ENCODE measurements around the gene NDOR1. TPM values are rescaled to one million over a fixed set of nuclear protein-coding genes. Genes with fewer than 3 reads are reported as not detected.

The NDOR1 gene
- total RNA-seq, 5 donors from 2014 or later (not counting 1 experiment from before 2014, with no cell fraction given), result 27.6 to 46.7 (median 45.4) TPM

GRCh38 chr9:137176302-137177182 is 29.0 kb upstream of the NDOR1 start:
- Histone ChIP-seq H3K36me3 (ENCODE audit: control insufficient read depth in 2 of 2, extremely low read depth in 1 of 2, insufficient read depth in 1 of 2, low read length in 1 of 2) (peaks cover 21 to 34% of the 10 kb centered on the region in 2 donors), H3K4me1 (ENCODE audit: control insufficient read depth in 1 of 2, extremely low read depth in 1 of 2, insufficient read depth in 2 of 2, low read length in 2 of 2) (peaks cover 0 to 18% of the 10 kb centered on the region in 2 experiments), H3K4me3 (ENCODE audit: control insufficient read depth in 1 of 2, extremely low read depth in 1 of 2, low read length in 1 of 2) (no peak overlapping the region), H3K27me3 (replicated peaks in 1 of 2; ENCODE audit: control insufficient read depth in 2 of 2, extremely low read depth in 1 of 2, insufficient read depth in 2 of 2, low read length in 1 of 2) (peaks cover 0 to 29% of the 10 kb centered on the region in 2 experiments), H3K9me3 (no peaks in the 10 kb centered on the region), H3K27ac (ENCODE audit: low read length) (no peak overlapping the region)
- peaks cover 0 to 2% of the 10 kb centered on the region in 2 donors for H3K27me3 Mint-ChIP-seq
- H3K27ac Mint-ChIP-seq, result no peak overlapping the region
- peak; percentile 34 to 54 (median 48) for ATAC-seq (replicated peaks in 1 of 4)
- H3K4me1 Mint-ChIP-seq, result peaks cover 0 to 2% (median 0%) of the 10 kb centered on the region in 3 donors
- DNase-seq, result peak in 7 of 35 experiments; percentile 8 to 51 (median 19)
- POLR2A ChIA-PET, result interaction anchor here in 1 of 2 donors (0.5 kb wide), 1 partner anchor 57 kb away, joined by 3 read pairs; no protein-coding TSS in a partner anchor
- peaks cover under 1% of the 10 kb centered on the region for H3K36me3 Mint-ChIP-seq
- no peaks in the 10 kb centered on the region for H3K9me3 Mint-ChIP-seq
- no peak overlapping the region for H3K4me3 Mint-ChIP-seq
- WGBS (ENCODE audit: insufficient coverage), result 70% methylated on average over 13 of the region's 17 CpGs
- CTCF ChIA-PET, result no interaction called here

GRCh38 chr9:137178201-137178938 is 27.1 kb upstream of the NDOR1 start:
- no peaks in the 10 kb centered on the region for H3K4me1 Mint-ChIP-seq
- Histone ChIP-seq H3K27me3 (replicated peaks in 1 of 2; ENCODE audit: control insufficient read depth in 2 of 2, extremely low read depth in 1 of 2, insufficient read depth in 2 of 2, low read length in 1 of 2) (peaks cover 0 to 11% of the 10 kb centered on the region in 2 experiments), H3K4me1 (ENCODE audit: control insufficient read depth in 1 of 2, extremely low read depth in 1 of 2, insufficient read depth in 2 of 2, low read length in 2 of 2) (peaks cover 0 to 18% of the 10 kb centered on the region in 2 experiments), H3K36me3 (ENCODE audit: control insufficient read depth in 2 of 2, extremely low read depth in 1 of 2, insufficient read depth in 1 of 2, low read length in 1 of 2) (peaks cover 24 to 48% of the 10 kb centered on the region in 2 donors), H3K4me3 (ENCODE audit: control insufficient read depth in 1 of 2, extremely low read depth in 1 of 2, low read length in 1 of 2) (no peak overlapping the region), H3K27ac (ENCODE audit: low read length) (no peak overlapping the region), H3K9me3 (no peaks in the 10 kb centered on the region)
- ChIA-PET POLR2A (interaction anchor here in 1 of 2 donors (0.8 kb wide), 1 partner anchor 11 kb away, joined by 5 read pairs; no protein-coding TSS in a partner anchor), CTCF (interaction anchor here in 1 of 2 donors (0.6 kb wide), 1 partner anchor 45 kb away, joined by 5 read pairs; no protein-coding TSS in a partner anchor)
- H3K36me3 Mint-ChIP-seq, result peaks cover 7% of the 10 kb centered on the region
- ATAC-seq (replicated peaks in 1 of 4) (no peak), DNase-seq (no peak)
- no peaks in the 10 kb centered on the region for H3K27me3 Mint-ChIP-seq
- H3K4me3 Mint-ChIP-seq, result no peak overlapping the region
- no peaks in the 10 kb centered on the region for H3K9me3 Mint-ChIP-seq
- WGBS (ENCODE audit: insufficient coverage), result 95% methylated on average over 21 of the region's 23 CpGs
- no peak overlapping the region for H3K27ac Mint-ChIP-seq

GRCh38 chr9:137178939-137179630 is 26.4 kb upstream of the NDOR1 start:
- Mint-ChIP-seq H3K27me3 (no peaks in the 10 kb centered on the region), H3K36me3 (peaks cover 13% of the 10 kb centered on the region), H3K4me3 (no peak overlapping the region), H3K27ac (no peak overlapping the region), H3K9me3 (no peaks in the 10 kb centered on the region), H3K4me1 (peaks cover under 1 to 3% (median under 1%) of the 10 kb centered on the region in 3 donors)
- no peaks in the 10 kb centered on the region for H3K9me3 ChIP-seq
- no peak overlapping the region for H3K27ac ChIP-seq (ENCODE audit: low read length)
- ChIA-PET POLR2A (no interaction called here), CTCF (interaction anchor here in 1 of 2 donors (0.6 kb wide), 1 partner anchor 44 kb away, joined by 5 read pairs; no protein-coding TSS in a partner anchor)
- H3K27me3 ChIP-seq (replicated peaks in 1 of 2; ENCODE audit: control insufficient read depth in 2 of 2, extremely low read depth in 1 of 2, insufficient read depth in 2 of 2, low read length in 1 of 2), result peaks cover 0 to 3% of the 10 kb centered on the region in 2 experiments
- DNase-seq (no peak), ATAC-seq (replicated peaks in 1 of 4) (no peak)
- peaks cover 0 to 14% of the 10 kb centered on the region in 2 experiments for H3K4me1 ChIP-seq (ENCODE audit: control insufficient read depth in 1 of 2, extremely low read depth in 1 of 2, insufficient read depth in 2 of 2, low read length in 2 of 2)
- H3K36me3 ChIP-seq (ENCODE audit: control insufficient read depth in 2 of 2, extremely low read depth in 1 of 2, insufficient read depth in 1 of 2, low read length in 1 of 2), result peaks cover 26 to 54% of the 10 kb centered on the region in 2 donors
- WGBS (ENCODE audit: insufficient coverage), result 94% methylated on average over 15 of the region's 19 CpGs
- H3K4me3 ChIP-seq (ENCODE audit: control insufficient read depth in 1 of 2, extremely low read depth in 1 of 2, low read length in 1 of 2), result no peak overlapping the region

GRCh38 chr9:137179761-137180160 is 25.7 kb upstream of the NDOR1 start:
- DNase-seq (no peak), ATAC-seq (replicated peaks in 1 of 4) (no peak)
- Mint-ChIP-seq H3K27ac (no peak overlapping the region), H3K36me3 (peaks cover 15% of the 10 kb centered on the region), H3K9me3 (no peaks in the 10 kb centered on the region), H3K27me3 (no peaks in the 10 kb centered on the region), H3K4me3 (no peak overlapping the region), H3K4me1 (peaks cover 4 to 6% (median 5%) of the 10 kb centered on the region in 3 donors)
- Histone ChIP-seq H3K36me3 (ENCODE audit: control insufficient read depth in 2 of 2, extremely low read depth in 1 of 2, insufficient read depth in 1 of 2, low read length in 1 of 2) (peaks cover 26 to 60% of the 10 kb centered on the region in 2 donors), H3K9me3 (no peaks in the 10 kb centered on the region), H3K27me3 (replicated peaks in 1 of 2; ENCODE audit: control insufficient read depth in 2 of 2, extremely low read depth in 1 of 2, insufficient read depth in 2 of 2, low read length in 1 of 2) (no peaks in the 10 kb centered on the region), H3K27ac (ENCODE audit: low read length) (no peak overlapping the region), H3K4me1 (ENCODE audit: control insufficient read depth in 1 of 2, extremely low read depth in 1 of 2, insufficient read depth in 2 of 2, low read length in 2 of 2) (peaks cover 0 to 9% of the 10 kb centered on the region in 2 experiments), H3K4me3 (ENCODE audit: control insufficient read depth in 1 of 2, extremely low read depth in 1 of 2, low read length in 1 of 2) (no peak overlapping the region)
- CTCF ChIA-PET, result interaction anchor here in 1 of 2 donors (0.5 kb wide), 1 partner anchor 85 kb away, joined by 3 read pairs; no protein-coding TSS in a partner anchor
- POLR2A ChIA-PET, result no interaction called here
- 96% methylated on average over 15 of the region's 17 CpGs for WGBS (ENCODE audit: insufficient coverage)

GRCh38 chr9:137180491-137180890 is 25.0 kb upstream of the NDOR1 start:
- POLR2A ChIA-PET, result interaction anchor here in 1 of 2 donors (0.5 kb wide), 1 partner anchor 491 kb away, joined by 3 read pairs; no protein-coding TSS in a partner anchor
- WGBS (ENCODE audit: insufficient coverage), result 97% methylated on average over 16 of the region's 20 CpGs
- peaks cover 26 to 68% of the 10 kb centered on the region in 2 donors for H3K36me3 ChIP-seq (ENCODE audit: control insufficient read depth in 2 of 2, extremely low read depth in 1 of 2, insufficient read depth in 1 of 2, low read length in 1 of 2)

More at GRCh38 chr9:137180491-137180890, 25.0 kb upstream of the NDOR1 start:
- Mint-ChIP-seq H3K27me3 (no peaks in the 10 kb centered on the region), H3K9me3 (no peaks in the 10 kb centered on the region), H3K36me3 (peaks cover 15% of the 10 kb centered on the region), H3K27ac (no peak overlapping the region), H3K4me1 (peaks cover 5 to 9% (median 8%) of the 10 kb centered on the region in 3 donors), H3K4me3 (no peak overlapping the region)
- no peak for DNase-seq
- CTCF ChIA-PET, result no interaction called here
- Histone ChIP-seq H3K9me3 (no peaks in the 10 kb centered on the region), H3K27me3 (replicated peaks in 1 of 2; ENCODE audit: control insufficient read depth in 2 of 2, extremely low read depth in 1 of 2, insufficient read depth in 2 of 2, low read length in 1 of 2) (no peaks in the 10 kb centered on the region), H3K4me1 (ENCODE audit: control insufficient read depth in 1 of 2, extremely low read depth in 1 of 2, insufficient read depth in 2 of 2, low read length in 2 of 2) (peaks cover 0 to 9% of the 10 kb centered on the region in 2 experiments), H3K27ac (ENCODE audit: low read length) (no peak overlapping the region), H3K4me3 (ENCODE audit: control insufficient read depth in 1 of 2, extremely low read depth in 1 of 2, low read length in 1 of 2) (no peak overlapping the region)
- no peak for ATAC-seq (replicated peaks in 1 of 4)
